NCI-H187 treated with DMSO at 0.1 percent for 48 hours (cell line): ENCODE results near the gene INTS3.
"Not testable (repeated sequence)": the region's sequence is repeated elsewhere in the genome, so short reads cannot be mapped to it uniquely, and the experiment has no call there.

ENCODE experiments used
- DNase-seq: peaks from one replicate; lab custom pipeline; 2025; lab: John Stamatoyannopoulos, UW

INTS3 gene

GRCh38 chr1:153779781-153780541 is 52.1 kb downstream of the INTS3 start:
- no peak for DNase-seq

- DNase-seq = no peak
These were observed 52.7 kb downstream of the INTS3 start for GRCh38 chr1:153780551-153780950.

DNA sequence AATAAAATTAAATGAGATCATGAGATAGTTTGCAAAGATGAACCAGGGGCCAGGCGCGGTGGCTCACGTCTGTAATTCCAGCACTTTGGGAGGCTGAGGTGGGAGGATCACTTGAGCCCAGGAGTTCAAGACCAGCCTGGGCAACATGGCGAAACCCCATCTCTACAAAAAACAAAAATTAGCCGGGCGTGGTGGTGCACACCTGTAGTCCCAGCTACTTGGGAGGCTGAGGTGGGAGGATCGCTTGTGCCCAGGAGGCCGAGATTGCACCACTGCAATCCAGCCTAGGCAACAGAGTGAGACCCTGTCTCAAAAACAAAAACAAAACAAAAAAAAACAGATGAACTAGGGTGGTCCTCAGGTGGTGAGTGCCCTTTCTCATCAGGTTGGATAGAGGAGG is 54.8 kb downstream of the INTS3 start:
- not testable (repeated sequence) for DNase-seq

DNA sequence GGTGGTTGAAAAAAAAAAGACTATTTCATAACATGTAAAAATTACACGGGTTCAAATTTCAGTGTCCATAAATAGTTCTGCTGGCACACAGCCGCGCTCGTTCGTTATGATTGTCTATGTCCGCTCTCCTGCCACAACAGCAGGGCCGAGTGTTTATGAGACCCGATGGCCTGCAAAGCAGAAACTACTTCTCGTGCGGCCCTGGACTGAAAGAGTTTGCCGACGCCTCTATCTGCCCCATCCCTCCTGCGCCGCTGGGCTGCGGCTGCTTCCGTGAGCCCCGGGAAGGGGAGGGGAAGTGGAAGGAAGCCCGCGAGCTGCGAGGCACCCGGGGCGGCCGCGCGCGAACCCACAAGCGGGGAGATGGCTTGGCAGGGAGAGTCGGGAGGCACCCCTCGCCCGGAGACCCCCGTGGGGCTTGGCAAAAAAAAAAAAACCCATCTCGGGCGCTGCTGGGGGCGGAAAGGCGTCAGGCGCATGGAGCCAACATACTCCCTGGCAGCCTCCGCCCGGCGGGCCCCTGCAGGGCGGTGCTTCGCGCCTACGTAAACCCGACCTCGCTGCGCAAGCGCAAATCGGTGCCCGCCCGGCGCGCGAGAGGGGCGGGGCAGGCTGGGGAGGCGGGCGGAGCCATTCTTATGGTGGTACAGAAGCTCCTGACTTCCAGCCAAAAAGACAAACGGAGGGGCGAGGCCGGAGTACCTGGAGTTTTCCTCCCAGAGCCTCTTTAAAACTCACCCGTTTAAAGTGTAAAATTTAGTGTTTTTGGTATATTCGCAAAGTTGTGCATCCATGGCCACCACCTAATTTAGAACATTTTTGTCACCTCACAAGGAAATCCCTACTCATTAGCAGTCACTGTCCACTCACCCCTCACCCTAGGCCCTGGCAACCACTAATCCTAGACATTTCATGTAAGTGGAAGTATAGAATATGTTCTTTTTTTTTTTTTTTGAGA is 55.7 kb downstream of the INTS3 start:
- peak; percentile 72 for DNase-seq

- DNase-seq = no peak
These were observed 58.4 kb downstream of the INTS3 start for GRCh38 chr1:153786038-153786790.

DNA sequence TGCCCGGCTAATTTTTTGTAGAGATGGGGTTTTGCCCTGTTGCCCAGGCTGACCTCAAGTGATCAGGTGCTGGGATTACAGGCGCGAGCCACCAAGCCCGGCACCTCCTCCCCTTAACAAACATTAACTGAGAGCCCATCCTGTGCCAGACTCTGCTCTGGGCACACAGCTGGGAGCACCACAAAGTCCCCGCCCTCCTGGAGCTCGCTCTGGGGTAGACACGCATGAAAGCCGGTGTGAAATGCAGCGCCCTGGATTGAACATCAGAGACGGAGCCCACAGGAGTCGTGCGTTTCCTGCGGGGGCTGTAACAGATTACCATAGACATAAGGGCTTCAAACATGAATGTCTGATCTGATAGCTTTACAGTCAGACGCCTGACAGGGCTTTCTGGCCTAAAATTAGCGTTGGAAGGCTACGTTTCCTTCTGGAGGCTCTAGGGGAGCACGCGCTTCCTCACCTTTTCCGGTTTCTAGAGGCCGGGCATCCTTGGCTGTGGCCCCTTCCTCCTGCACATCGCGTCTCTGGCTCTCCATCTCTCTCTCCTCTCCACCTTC is 61.7 kb downstream of the INTS3 start:
- DNase-seq = no peak

DNA sequence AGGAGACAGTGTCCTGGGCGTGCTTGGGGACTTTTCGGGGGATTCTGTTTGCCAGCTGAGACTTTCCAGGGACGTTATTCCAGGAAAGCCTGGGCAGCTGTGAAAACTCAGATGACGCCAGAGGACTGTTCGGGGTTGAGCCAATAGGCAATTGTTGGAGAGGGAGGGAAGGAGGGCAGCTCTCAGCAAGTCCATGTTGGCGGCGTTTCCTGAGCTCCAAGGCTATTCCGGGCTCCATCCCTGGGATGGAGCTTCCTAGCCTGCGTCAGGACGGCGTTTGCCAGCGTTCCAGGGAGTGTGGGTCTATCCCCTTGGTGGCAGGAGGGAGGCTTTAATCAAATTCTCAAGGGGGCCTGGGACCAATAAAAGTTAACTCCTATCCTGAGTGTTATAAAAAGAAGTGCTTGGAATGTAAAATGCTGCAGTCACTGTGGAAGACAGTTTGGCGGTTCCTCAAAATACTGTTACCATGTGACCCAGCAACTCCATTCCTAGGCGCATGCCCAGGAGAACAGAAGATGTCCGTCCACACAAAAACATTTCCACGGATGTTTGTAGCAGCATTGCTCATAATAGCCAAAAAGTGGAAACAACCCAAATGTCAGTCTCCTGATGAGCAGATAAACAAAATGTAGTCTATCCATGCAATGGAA is 62.6 kb downstream of the INTS3 start:
- DNase-seq = no peak

DNA sequence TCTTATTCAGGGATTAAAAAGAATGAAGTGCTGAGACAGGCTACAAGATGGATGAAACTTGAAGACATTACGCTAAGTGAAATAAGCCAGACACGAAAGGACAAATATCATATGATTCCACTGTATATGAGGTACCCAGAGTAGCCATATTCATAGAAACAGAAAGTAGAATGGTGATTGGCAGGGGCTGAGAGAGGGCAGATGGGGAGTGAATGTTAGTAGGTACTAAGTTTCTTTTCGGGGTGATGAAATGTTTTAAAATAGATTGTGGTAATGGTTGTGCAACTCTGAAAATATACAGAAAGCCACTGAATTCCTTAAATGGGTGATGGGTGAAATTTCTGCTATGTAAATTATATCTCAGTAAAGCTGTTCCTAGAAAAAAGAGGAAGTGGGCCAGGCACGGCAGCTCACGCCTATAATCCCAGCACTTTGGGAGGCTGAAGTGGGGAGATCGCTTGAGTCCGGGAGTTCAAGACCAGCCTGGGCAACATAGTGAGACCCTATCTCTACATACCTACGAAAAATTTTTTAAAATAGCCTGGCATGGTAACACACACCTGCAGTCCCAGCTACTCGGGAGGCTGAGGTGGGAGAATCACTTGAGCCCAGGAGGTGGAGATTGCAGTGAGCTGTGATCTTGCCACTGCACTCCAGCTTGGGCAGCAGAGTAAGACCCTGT is 63.3 kb downstream of the INTS3 start:
- no peak for DNase-seq

GRCh38 chr1:153791648-153792253 is 63.9 kb downstream of the INTS3 start:
- no peak for DNase-seq

GRCh38 chr1:153792631-153793041 is 64.8 kb downstream of the INTS3 start:
- DNase-seq = no peak

DNA sequence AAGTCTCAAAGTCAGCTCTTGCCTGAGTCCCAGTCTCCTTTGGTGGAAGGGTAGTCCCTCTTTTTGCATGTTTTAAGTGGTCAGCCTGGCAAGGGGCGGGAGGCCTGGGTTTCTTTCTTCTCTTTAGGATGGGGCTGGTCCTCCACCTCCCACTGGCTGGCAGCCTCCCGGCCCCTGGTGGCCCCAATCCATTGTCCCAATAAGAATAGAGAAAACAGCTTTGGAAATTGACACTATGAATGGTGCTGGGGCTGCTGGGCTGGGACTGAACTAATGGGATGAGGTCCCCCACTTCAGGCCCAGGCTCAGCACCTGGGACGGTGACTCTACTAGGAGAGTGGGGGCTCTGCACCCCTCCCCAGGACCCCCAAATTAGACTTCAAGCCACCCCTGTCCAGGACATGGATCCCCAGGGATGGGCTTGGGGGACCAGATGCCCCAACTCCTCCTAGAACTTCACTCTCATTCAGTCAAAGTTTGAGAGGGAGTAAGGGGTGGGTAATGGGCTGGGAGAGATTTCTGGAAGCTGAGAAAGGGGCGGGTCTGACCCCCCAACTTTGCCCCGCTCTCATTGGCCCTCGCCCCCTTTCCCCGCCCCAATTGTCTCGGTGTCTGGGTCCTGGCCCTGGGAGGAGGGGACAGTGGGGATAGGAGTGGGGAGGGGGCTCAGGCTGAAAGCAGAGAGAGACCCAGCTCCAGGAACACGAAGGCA is 65.6 kb downstream of the INTS3 start:
- no peak for DNase-seq

GRCh38 chr1:153793973-153794615 is 66.2 kb downstream of the INTS3 start:
- DNase-seq = no peak

GRCh38 chr1:153794624-153795329 is 66.9 kb downstream of the INTS3 start:
- DNase-seq = no peak

- DNase-seq = no peak
These were observed 67.5 kb downstream of the INTS3 start for GRCh38 chr1:153795330-153795837.

GRCh38 chr1:153795934-153796785 is 68.3 kb downstream of the INTS3 start:
- no peak for DNase-seq

GRCh38 chr1:153796786-153797659 is 69.2 kb downstream of the INTS3 start:
- DNase-seq = peak; percentile 37

- no peak for DNase-seq
These were observed 70.6 kb downstream of the INTS3 start for GRCh38 chr1:153798468-153798780.
